Measurements from ENCODE around the gene TCP11L1.

GRCh38 chr11:33110083-33110482 is 70.7 kb downstream of the TCP11L1 start:
- no peak for TF ChIP-seq HOXA7 (CRISPR knock-in tag; IDR thresholded peaks at IDR 0.05; ENCODE audit: borderline replicate concordance)
- TF ChIP-seq, protein P1, sequence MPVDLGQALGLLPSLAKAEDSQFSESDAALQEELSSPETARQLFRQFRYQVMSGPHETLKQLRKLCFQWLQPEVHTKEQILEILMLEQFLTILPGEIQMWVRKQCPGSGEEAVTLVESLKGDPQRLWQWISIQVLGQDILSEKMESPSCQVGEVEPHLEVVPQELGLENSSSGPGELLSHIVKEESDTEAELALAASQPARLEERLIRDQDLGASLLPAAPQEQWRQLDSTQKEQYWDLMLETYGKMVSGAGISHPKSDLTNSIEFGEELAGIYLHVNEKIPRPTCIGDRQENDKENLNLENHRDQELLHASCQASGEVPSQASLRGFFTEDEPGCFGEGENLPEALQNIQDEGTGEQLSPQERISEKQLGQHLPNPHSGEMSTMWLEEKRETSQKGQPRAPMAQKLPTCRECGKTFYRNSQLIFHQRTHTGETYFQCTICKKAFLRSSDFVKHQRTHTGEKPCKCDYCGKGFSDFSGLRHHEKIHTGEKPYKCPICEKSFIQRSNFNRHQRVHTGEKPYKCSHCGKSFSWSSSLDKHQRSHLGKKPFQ (tag by site-specific recombination; IDR thresholded peaks at IDR 0.05), result no peak
- TF ChIP-seq, protein P2, sequence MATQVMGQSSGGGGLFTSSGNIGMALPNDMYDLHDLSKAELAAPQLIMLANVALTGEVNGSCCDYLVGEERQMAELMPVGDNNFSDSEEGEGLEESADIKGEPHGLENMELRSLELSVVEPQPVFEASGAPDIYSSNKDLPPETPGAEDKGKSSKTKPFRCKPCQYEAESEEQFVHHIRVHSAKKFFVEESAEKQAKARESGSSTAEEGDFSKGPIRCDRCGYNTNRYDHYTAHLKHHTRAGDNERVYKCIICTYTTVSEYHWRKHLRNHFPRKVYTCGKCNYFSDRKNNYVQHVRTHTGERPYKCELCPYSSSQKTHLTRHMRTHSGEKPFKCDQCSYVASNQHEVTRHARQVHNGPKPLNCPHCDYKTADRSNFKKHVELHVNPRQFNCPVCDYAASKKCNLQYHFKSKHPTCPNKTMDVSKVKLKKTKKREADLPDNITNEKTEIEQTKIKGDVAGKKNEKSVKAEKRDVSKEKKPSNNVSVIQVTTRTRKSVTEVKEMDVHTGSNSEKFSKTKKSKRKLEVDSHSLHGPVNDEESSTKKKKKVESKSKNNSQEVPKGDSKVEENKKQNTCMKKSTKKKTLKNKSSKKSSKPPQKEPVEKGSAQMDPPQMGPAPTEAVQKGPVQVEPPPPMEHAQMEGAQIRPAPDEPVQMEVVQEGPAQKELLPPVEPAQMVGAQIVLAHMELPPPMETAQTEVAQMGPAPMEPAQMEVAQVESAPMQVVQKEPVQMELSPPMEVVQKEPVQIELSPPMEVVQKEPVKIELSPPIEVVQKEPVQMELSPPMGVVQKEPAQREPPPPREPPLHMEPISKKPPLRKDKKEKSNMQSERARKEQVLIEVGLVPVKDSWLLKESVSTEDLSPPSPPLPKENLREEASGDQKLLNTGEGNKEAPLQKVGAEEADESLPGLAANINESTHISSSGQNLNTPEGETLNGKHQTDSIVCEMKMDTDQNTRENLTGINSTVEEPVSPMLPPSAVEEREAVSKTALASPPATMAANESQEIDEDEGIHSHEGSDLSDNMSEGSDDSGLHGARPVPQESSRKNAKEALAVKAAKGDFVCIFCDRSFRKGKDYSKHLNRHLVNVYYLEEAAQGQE (tag by site-specific recombination; IDR thresholded peaks at IDR 0.05), result no peak
- TF ChIP-seq WT1 (tag by site-specific recombination; IDR thresholded peaks at IDR 0.05), result no peak
- TF ChIP-seq MYNN (tag by site-specific recombination; IDR thresholded peaks at IDR 0.05; ENCODE audit: borderline replicate concordance), result no peak
- no peak for TF ChIP-seq ZNF670 (tag by site-specific recombination; IDR thresholded peaks at IDR 0.05; ENCODE audit: low read depth)
- TF ChIP-seq, protein P3, sequence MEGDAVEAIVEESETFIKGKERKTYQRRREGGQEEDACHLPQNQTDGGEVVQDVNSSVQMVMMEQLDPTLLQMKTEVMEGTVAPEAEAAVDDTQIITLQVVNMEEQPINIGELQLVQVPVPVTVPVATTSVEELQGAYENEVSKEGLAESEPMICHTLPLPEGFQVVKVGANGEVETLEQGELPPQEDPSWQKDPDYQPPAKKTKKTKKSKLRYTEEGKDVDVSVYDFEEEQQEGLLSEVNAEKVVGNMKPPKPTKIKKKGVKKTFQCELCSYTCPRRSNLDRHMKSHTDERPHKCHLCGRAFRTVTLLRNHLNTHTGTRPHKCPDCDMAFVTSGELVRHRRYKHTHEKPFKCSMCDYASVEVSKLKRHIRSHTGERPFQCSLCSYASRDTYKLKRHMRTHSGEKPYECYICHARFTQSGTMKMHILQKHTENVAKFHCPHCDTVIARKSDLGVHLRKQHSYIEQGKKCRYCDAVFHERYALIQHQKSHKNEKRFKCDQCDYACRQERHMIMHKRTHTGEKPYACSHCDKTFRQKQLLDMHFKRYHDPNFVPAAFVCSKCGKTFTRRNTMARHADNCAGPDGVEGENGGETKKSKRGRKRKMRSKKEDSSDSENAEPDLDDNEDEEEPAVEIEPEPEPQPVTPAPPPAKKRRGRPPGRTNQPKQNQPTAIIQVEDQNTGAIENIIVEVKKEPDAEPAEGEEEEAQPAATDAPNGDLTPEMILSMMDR (tag by site-specific recombination; IDR thresholded peaks at IDR 0.05), result no peak
